BJ (cell line): ENCODE results near the gene SLC9A3. TPM values are rescaled to one million over a fixed set of nuclear protein-coding genes. Genes with fewer than 3 reads are reported as not detected.

Experiments used
- CTCF ChIA-PET: fragments of 350-600 bp; formaldehyde crosslinking; extraction: SDS; loops from one replicate; lab custom pipeline; 2021; ENCODE audit warnings: antibody characterized with exemption, inconsistent platforms; lab: Yijun Ruan, JAX
- POLR2A ChIA-PET: fragments of 300-600 bp; sonication (Branson Sonifier 250); formaldehyde crosslinking; extraction: SDS; loops from one replicate; lab custom pipeline; 2021; ENCODE audit warnings: antibody characterized with exemption; lab: Charles Lee
- DNase-seq: peaks from one replicate; pipeline ENCODE4 v3.0.0-alpha.2; 2011; ENCODE audit warnings: low read depth
- H3K27me3 ChIP-seq: 2 replicates; pipeline ENCODE4 v1.6.0; 2011; ENCODE audit warnings: low read length; ENCODE audit not compliant: control insufficient read depth, insufficient read depth
- H3K36me3 ChIP-seq: 2 replicates; pipeline ENCODE4 v1.5.1; 2011; ENCODE audit warnings: low read length; ENCODE audit not compliant: control insufficient read depth, insufficient read depth
- H3K4me3 ChIP-seq: 2 replicates; pipeline ENCODE4 v1.5.1; 2011; ENCODE audit warnings: low read depth, mild to moderate bottlenecking, control low read depth, low read length
- polyA plus RNA-seq: library from polyadenylated mRNA; depleted of rRNA; stranded (reverse); fragments of >200 nt; gene quantifications from 2 replicates; pipeline ENCODE4 v1.2.3, GENCODE V29; 2011; rRNA removed
- small RNA-seq: library from RNA; depleted of rRNA; stranded (forward); fragments of <200 nt; gene quantifications from one replicate; pipeline ENCODE3, GENCODE V24; 2012; ENCODE audit warnings: low replicate concordance, low read depth; ENCODE audit not compliant: insufficient read length
- TF ChIP-seq, protein P1 (sequence below): IDR thresholded peaks from 2 replicates; pipeline ENCODE4 v1.5.1; 2011; ENCODE audit warnings: low read depth, mild to moderate bottlenecking, control low read depth, inconsistent platforms, low read length, moderate library complexity; ENCODE audit not compliant: insufficient read depth

SLC9A3 gene
- polyA plus RNA-seq, 1 experiment = 1.2 TPM

DNA sequence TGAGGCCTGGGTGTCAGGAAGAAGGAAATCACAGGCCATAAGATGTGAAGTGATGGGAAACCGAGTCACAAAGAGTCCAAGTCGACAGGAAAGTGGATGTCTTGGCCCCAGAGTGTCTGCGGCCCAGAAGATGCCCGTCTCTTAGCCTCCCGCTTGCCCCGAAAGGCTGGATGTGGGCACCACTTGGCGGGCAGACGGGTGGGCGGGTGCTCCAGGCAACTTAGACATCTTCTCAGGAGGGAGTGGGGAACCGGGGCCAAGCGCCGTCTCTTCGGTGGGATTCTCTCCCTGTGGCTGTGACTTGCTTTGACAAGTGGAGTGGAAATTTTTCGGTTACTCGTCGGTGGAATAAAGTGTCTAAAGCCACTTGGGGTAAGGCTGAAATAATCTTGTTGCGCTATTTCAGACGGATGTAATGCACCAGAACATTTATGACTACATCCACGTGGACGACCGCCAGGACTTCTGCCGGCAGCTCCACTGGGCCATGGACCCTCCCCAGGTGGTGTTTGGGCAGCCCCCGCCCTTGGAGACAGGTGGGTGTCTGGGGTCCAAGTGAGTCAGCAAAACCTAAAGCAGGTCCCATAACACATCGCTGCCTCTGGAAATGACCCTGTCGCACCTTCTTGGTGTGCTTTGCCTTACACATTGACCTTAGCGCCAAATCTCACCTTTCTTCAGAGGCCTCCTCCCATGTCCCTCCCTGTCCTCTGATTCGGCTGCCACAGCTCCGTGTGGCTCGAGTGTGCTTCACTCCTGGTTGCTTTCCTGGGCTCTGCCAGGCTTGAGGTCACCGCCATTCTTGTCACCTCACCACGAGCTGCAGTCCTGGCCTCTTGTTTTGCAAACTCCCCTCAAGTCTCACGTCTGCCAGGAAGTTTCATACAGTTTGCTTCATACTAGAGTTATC, 101.7 kb downstream of the SLC9A3 start:
- CTCF ChIA-PET = interaction anchor here (0.8 to 1.1 kb wide), 2 partner anchors 8 to 95 kb away, joined by 3 to 4 read pairs; no protein-coding TSS in a partner anchor
- DNase-seq = no peak
- Histone ChIP-seq H3K36me3 (peaks cover 25% of the 10 kb centered on the region), H3K4me3 (no peak overlapping the region), H3K27me3 (no peaks in the 10 kb centered on the region)
- TF ChIP-seq, protein P1, sequence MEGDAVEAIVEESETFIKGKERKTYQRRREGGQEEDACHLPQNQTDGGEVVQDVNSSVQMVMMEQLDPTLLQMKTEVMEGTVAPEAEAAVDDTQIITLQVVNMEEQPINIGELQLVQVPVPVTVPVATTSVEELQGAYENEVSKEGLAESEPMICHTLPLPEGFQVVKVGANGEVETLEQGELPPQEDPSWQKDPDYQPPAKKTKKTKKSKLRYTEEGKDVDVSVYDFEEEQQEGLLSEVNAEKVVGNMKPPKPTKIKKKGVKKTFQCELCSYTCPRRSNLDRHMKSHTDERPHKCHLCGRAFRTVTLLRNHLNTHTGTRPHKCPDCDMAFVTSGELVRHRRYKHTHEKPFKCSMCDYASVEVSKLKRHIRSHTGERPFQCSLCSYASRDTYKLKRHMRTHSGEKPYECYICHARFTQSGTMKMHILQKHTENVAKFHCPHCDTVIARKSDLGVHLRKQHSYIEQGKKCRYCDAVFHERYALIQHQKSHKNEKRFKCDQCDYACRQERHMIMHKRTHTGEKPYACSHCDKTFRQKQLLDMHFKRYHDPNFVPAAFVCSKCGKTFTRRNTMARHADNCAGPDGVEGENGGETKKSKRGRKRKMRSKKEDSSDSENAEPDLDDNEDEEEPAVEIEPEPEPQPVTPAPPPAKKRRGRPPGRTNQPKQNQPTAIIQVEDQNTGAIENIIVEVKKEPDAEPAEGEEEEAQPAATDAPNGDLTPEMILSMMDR = no peak
- POLR2A ChIA-PET = no interaction called here

DNA sequence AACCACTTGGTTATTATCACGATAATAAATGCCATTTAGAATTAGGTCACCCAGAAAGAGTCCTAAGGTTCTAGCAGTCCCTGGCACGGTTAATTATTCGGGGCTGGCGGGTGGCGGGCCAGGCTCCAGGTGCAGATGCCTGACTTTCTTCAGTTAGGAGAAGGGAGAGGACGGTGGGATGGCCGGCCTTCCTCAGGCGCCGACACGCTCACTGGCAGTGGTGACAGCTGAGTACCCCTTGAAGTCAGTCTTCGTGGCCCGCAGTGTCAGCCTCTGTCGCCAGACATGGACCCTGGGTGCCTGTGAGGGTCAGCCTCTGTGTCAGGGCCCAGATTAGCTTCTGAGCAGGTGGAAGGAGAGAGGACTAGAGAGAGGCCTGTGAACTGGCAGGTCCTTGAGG, 102.3 kb downstream of the SLC9A3 start:
- Histone ChIP-seq H3K36me3 (peaks cover 23% of the 10 kb centered on the region), H3K4me3 (no peak overlapping the region), H3K27me3 (no peaks in the 10 kb centered on the region)
- CTCF ChIA-PET = no interaction called here
- DNase-seq = no peak
- TF ChIP-seq, protein P1 = no peak
- POLR2A ChIA-PET = no interaction called here

GRCh38 chr5:421287-421880, 102.9 kb downstream of the SLC9A3 start:
- ChIA-PET POLR2A (no interaction called here), CTCF (no interaction called here)
- peaks cover 24% of the 10 kb centered on the region for H3K36me3 ChIP-seq
- no peak overlapping the region for H3K4me3 ChIP-seq
- TF ChIP-seq, protein P1 = no peak
- DNase-seq = no peak
- no peaks in the 10 kb centered on the region for H3K27me3 ChIP-seq

- TF ChIP-seq, protein P1 = no peak
- ChIA-PET POLR2A (no interaction called here), CTCF (interaction anchor here (1.0 kb wide), 1 partner anchor 10 kb away, joined by 4 read pairs; no protein-coding TSS in a partner anchor)
- DNase-seq = no peak
- no peaks in the 10 kb centered on the region for H3K27me3 ChIP-seq
- peaks cover 26% of the 10 kb centered on the region for H3K36me3 ChIP-seq
- H3K4me3 ChIP-seq = no peak overlapping the region
Observed at GRCh38 chr5:420632-421286, 103.5 kb downstream of the SLC9A3 start.

Small RNAs within 50 kb of the gene (small RNA-seq; reads per million reads assigned to genes)
- not detected for gene MIR4456

Other genes starting within 250 kb of the SLC9A3 start
- 25.2 and 36.4 TPM in 2 replicates for gene AHRR, start 202.7 kb downstream of the SLC9A3 start, polyA plus RNA-seq
- gene EXOC3, start 81.3 kb downstream of the SLC9A3 start, polyA plus RNA-seq = 24.9 and 32.1 TPM in 2 replicates
- gene CEP72, start 87.9 kb upstream of the SLC9A3 start, polyA plus RNA-seq = 0.91 and 1.7 TPM in 2 replicates
- 0.07 and 0.09 TPM in 2 replicates for gene TPPP, start 168.9 kb upstream of the SLC9A3 start, polyA plus RNA-seq